ENCODE results near the gene AK5.

AK5 gene

GRCh38 chr1:77316006-77316405 is 34.2 kb downstream of the AK5 start:
- DNase-seq (ENCODE audit: extremely low spot score), result no peak
- ChIA-PET POLR2A (no interaction called here), CTCF (no interaction called here)
- no peak for TF ChIP-seq CTCF (IDR thresholded peaks at IDR 0.05; ENCODE audit: control extremely low read depth, extremely low read depth, low read depth, missing control alignments)

GRCh38 chr1:77316966-77317365 is 35.1 kb downstream of the AK5 start:
- POLR2A ChIA-PET, result no interaction called here
- DNase-seq (ENCODE audit: extremely low spot score), result no peak
- CTCF ChIA-PET, result no interaction called here
- TF ChIP-seq CTCF (IDR thresholded peaks at IDR 0.05; ENCODE audit: control extremely low read depth, extremely low read depth, low read depth, missing control alignments), result no peak

DNA sequence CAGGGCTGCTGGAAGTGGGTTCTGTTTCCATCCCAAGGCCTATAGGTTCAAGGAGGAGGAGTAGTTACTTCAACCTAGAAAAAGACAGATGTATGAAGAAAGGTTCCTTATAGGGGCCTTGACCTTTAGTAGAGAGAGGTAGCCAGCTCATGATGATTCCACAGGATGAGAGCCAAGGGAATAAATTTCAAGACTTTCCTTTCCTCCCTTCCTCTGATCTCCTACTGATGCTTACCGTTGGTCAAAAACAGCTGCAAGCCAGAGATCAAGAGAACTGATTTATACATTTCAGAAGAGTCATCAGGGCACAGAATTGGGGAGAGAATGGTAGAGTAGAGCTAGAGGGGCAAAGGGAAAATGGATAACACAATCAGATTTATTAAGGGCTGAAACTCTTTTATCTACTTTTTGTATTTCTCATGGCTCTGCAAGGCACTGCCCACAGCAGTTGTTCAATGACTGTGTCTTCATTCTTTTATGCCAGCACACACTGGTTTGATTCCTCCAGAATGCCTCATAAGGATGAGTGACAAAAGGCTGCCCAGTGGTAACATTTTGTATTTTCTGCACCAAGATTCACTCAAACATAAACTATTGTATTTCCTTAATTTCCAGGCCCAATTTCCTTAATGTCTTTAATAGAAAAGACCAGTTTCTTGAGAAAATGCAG is 37.4 kb downstream of the AK5 start:
- ChIA-PET CTCF (no interaction called here), POLR2A (no interaction called here)
- no peak for DNase-seq (ENCODE audit: extremely low spot score)
- TF ChIP-seq CTCF (IDR thresholded peaks at IDR 0.05; ENCODE audit: control extremely low read depth, extremely low read depth, low read depth, missing control alignments), result no peak

DNA sequence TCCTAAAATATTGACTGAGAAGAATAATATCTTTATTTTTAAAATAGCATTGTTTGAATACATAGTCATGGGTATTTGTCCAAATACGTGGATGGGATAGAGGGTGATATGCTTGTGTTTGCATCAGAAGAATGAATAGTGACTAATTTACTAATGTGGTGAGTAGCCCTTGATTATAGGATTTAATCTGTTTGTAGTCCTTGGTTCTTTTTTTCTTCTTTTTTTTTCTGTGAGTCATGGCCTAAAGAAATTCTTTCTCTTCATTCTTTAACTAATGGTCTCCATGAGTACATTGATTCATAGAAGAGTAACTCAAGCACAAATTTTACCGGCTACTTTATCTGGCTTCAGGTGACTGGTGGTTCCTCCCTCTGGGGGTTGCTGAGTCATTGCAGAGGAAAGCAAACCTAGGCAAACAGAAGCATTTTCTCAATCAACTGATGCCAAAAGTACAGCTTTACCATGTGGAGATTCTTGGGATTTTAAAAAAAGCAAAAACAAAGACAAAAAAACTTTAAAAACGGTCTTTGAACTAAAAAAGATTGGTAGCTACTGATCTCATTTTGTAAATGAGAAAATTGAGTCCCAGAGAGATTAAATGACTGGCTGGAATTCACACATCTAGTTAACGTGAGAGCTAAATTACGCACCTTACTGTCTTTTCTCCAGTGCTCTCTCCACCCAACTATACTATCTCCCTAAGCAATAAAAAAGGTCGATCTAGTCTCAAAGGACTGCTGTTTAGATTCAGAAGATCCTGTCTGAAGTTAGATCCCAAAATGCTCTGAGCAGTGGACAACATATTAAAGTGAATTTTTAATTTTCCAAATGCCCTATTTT is 40.5 kb downstream of the AK5 start:
- ChIA-PET POLR2A (no interaction called here), CTCF (interaction anchor here (1.7 kb wide), 1 partner anchor 9 kb away, joined by 3 read pairs; no protein-coding TSS in a partner anchor)
- no peak for DNase-seq (ENCODE audit: extremely low spot score)
- no peak for TF ChIP-seq CTCF (IDR thresholded peaks at IDR 0.05; ENCODE audit: control extremely low read depth, extremely low read depth, low read depth, missing control alignments)

DNA sequence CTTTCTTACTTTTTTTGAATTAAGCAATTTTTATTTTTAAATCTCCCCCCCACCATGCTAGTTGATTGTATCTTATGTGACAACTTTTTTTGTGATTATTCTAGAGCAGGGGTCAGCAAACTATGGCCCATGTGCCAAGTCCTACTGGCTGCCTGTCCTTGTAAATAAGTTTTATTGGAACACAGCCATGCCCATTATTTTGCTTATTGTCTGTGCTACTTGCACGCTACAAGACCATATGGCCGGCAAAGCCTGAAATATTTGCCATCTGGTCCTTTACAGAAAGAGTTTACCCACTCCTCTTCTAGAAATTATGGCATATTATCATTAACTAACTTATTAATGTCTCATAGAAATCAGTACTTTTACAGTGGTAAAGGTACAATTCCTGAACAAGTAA is 51.7 kb downstream of the AK5 start:
- POLR2A ChIA-PET, result no interaction called here
- TF ChIP-seq CTCF (IDR thresholded peaks at IDR 0.05; ENCODE audit: control extremely low read depth, extremely low read depth, low read depth, missing control alignments), result no peak
- DNase-seq (ENCODE audit: extremely low spot score), result no peak
- CTCF ChIA-PET, result no interaction called here

DNA sequence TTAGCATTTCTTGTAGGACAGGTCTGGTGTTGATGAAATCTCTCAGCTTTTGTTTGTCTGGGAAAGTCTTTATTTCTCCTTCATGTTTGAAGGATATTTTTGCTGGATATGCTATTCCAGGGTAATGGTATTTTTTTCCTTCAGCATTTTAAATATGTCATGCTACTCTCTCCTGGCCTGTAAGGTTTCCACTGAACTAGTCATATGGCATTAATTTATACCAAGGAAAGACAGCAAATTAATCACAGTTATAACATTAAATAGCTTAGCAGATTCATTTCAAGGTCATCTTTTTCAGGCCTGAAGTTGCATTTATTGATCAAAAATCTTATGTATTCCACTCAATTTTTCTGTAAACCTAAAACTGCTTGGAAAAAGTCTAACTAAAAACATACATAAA is 54.9 kb downstream of the AK5 start:
- DNase-seq (ENCODE audit: extremely low spot score), result no peak
- ChIA-PET POLR2A (no interaction called here), CTCF (no interaction called here)
- no peak for TF ChIP-seq CTCF (IDR thresholded peaks at IDR 0.05; ENCODE audit: control extremely low read depth, extremely low read depth, low read depth, missing control alignments)
